GM21360 (cell line): ENCODE results near the gene ELOVL4.

Experiments
- ATAC-seq: cut with Tn5 transposase; IDR thresholded peaks from one replicate; pipeline ENCODE4 v1.9.1; 2021; ENCODE audit warnings: mild to moderate bottlenecking, moderate library complexity; ENCODE audit not compliant: unreplicated experiment

ELOVL4 gene

GRCh38 chr6:79913369-79913768 is 34.0 kb downstream of the ELOVL4 start:
- no peak for ATAC-seq

DNA sequence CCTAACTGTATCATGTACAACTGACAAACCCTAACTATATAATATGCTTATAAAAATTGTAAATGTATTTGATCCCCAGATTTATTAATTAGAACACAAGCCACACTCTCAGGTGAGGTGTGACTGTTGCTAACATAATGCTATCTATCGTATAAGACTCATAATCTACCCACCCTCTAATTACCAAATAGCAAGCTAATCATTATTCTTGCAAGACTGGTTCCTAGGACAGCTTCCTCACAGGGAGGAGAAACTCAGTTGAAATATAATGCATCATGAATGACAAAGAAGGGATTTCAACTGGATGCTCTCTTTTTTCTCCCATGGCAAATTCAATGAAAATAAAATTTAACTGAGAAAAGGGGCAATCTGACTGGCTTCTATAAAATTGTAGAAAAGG is 35.4 kb downstream of the ELOVL4 start:
- ATAC-seq: no peak

GRCh38 chr6:79909517-79909916 is 37.8 kb downstream of the ELOVL4 start:
- no peak for ATAC-seq

GRCh38 chr6:79902046-79902445 is 45.3 kb downstream of the ELOVL4 start:
- ATAC-seq: no peak

GRCh38 chr6:79898076-79898475 is 49.3 kb downstream of the ELOVL4 start:
- ATAC-seq: no peak

DNA sequence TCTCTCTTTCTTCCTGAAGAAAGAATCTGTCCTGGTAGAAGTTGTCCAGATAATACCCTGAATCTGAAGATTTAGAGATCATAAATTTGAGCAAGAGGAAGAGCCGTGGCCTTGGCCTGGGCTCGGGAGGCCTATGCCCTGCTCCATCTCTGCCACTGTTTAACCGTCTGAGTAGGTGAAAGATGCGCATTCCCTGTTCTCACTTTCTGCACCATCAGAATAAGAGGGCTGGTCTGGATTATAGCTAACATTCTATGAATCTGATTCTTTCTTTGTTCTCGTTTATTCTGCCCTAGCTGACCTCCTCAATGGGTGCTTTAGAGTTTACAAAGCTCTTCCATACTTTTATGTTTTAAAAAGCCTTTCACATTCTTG is 51.3 kb downstream of the ELOVL4 start:
- no peak for ATAC-seq

GRCh38 chr6:79895382-79896074 is 51.8 kb downstream of the ELOVL4 start:
- no peak for ATAC-seq

- no peak for ATAC-seq
Observed at GRCh38 chr6:79894939-79895338, 52.4 kb downstream of the ELOVL4 start.

DNA sequence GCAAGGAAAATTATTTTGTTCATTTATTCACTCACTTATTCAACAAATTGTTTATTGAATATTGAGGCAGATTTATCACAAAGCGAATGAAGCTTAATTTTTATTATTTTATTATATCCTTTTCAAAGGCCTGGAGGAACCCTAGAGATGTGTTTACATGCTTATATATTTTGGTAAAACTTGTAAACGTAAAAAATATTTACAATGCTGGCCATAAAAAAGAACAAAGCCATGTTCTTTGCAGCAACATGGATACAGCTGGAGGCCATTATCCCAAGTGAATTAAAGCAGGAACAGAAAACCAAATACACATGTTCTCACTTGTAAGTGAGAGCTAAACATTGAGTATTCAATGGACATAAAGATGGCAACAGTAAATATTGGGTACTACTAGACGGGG is 58.8 kb downstream of the ELOVL4 start:
- ATAC-seq: no peak

GRCh38 chr6:79878142-79878748 is 69.1 kb downstream of the ELOVL4 start:
- ATAC-seq: no peak

DNA sequence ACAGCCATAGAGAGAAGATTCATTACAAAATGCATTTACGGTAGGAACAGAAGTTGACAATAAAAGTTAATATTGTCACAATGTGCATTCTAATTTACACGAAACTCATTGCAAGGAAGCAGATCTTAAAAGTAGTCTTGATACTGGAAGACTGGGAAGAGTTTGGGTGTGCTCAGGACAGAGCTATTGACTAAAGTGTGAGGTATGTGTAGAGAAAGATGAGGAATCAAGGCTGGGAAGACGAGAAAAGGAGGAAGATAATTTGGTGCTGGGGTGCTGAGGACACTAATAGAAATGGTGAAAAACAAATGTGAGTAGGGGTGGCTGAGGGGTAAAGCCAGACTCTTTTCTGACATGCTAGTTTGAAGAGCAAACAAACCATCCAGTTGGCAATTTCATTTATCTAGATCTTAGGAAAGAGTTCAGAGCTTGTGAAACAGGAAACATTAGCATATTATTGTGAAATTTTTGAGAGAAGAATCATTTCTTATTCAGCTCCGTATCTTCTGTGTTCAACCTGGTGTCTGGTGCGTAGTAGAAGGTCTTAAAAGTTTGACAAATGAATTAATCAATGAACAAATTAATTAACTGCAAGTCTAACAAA is 72.7 kb downstream of the ELOVL4 start:
- ATAC-seq: no peak

DNA sequence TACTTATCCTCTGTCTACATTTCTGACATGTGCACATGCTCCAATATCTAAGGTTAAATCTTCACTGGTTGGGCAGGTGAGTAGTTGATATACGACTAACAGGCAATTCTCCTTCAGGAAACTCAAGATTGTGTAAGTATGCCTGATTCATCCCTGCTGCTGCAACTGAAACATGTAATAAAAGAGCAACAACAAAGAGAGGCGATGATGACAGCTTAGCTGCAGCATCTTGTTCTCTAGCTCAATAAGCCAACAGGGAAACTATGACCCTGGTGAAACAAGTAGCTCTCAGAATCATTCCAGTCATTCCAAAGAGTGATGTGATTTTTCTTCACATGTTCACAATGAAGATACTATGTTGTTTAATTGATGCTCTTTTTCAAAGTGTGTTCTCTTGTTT is 74.4 kb downstream of the ELOVL4 start:
- no peak for ATAC-seq

GRCh38 chr6:79872303-79872702 is 75.0 kb downstream of the ELOVL4 start:
- ATAC-seq: no peak

DNA sequence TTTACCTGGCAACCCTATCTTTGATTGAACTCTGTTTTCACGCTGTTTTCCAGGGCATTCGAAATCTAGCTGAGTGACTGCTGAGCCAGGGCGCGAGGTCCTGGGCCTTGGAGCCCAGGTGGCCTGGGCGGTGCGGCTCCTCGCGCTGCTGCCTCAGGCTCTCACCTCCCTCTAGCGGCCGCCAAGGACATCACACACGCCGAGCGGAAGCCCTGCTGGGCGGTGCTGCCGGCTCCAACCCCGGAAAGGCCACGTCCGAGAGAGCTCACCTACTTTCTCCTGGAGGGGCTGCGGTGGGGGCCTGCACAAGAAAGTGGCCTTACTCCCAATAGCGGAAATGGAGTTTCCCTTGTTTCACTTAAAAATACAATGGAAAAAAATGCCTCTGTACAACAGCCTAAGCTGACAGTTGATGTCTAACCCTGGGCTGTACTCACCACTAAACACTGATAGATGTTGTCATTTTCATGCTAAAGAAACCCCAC is 77.7 kb downstream of the ELOVL4 start:
- ATAC-seq: peak; percentile 100

GRCh38 chr6:79869184-79869583 is 78.2 kb downstream of the ELOVL4 start:
- no peak for ATAC-seq

DNA sequence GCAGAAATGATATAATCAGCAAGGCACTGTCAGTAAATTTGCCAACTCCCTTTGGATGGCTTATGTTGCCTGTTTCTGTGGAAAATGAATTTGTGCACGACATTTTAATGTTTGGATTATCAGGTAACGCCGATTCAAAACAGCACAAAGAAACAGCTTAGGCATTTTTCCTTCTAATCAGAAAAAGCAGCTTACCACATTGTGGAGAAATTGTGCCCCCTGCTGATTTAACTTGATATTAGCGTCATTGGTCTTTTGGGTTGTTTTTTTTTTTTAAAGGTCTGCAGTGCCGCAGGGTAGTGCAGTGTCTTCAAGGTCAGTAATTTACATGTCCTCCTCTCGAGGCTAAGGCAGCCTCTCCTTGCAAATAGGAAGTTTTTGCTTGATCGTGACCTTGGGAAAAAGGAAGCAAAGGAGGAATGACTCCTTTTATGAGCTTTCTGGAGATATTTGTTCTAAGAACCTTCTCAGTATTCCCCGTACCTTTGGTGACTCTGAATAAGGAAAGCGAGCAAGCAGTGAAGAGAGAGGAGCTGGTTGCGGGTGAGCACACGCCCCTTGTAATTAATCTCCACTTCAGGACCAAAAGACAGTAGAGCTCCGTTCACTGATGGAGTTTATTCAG is 79.1 kb downstream of the ELOVL4 start:
- ATAC-seq: no peak
